HG03575 (cell line): ENCODE results near the gene KCNIP4.

Source experiments
- ATAC-seq: cut with Tn5 transposase; IDR thresholded peaks from one replicate; pipeline ENCODE4 v1.9.1; 2021; ENCODE audit not compliant: unreplicated experiment, insufficient number of reproducible peaks, low FRiP score; ENCODE audit errors: extremely low read depth

KCNIP4 gene

GRCh38 chr4:21097026-21097425 lies 851.5 kb downstream of the KCNIP4 start:
- no peak for ATAC-seq

GRCh38 chr4:21092531-21092930 lies 856.0 kb downstream of the KCNIP4 start:
- ATAC-seq = no peak

- no peak for ATAC-seq
Observed at GRCh38 chr4:21090094-21090666, 858.4 kb downstream of the KCNIP4 start.

- no peak for ATAC-seq
Observed at GRCh38 chr4:21083413-21083812, 865.2 kb downstream of the KCNIP4 start.

- ATAC-seq = no peak
Observed at GRCh38 chr4:21077967-21078366, 870.6 kb downstream of the KCNIP4 start.

- no peak for ATAC-seq
Observed at GRCh38 chr4:21067351-21067750, 881.2 kb downstream of the KCNIP4 start.

GRCh38 chr4:21061902-21062301 lies 886.7 kb downstream of the KCNIP4 start:
- no peak for ATAC-seq

GRCh38 chr4:21046141-21046540 lies 902.4 kb downstream of the KCNIP4 start:
- ATAC-seq = no peak

GRCh38 chr4:21045119-21045518 lies 903.5 kb downstream of the KCNIP4 start:
- ATAC-seq = no peak

- no peak for ATAC-seq
Observed at GRCh38 chr4:21041708-21042107, 906.9 kb downstream of the KCNIP4 start.

- no peak for ATAC-seq
Observed at GRCh38 chr4:21034728-21035127, 913.8 kb downstream of the KCNIP4 start.

GRCh38 chr4:21032089-21032645 lies 916.4 kb downstream of the KCNIP4 start:
- ATAC-seq = no peak

- ATAC-seq = no peak
Observed at GRCh38 chr4:21018817-21019216, 929.8 kb downstream of the KCNIP4 start.

- ATAC-seq = no peak
Observed at GRCh38 chr4:21013501-21013900, 935.1 kb downstream of the KCNIP4 start.

- ATAC-seq = no peak
Observed at GRCh38 chr4:21012851-21013331, 935.7 kb downstream of the KCNIP4 start.

GRCh38 chr4:21011106-21011505 lies 937.5 kb downstream of the KCNIP4 start:
- ATAC-seq = no peak

- no peak for ATAC-seq
Observed at GRCh38 chr4:21009956-21010355, 938.6 kb downstream of the KCNIP4 start.

- no peak for ATAC-seq
Observed at GRCh38 chr4:21005647-21006046, 942.9 kb downstream of the KCNIP4 start.

GRCh38 chr4:21002976-21003375 lies 945.6 kb downstream of the KCNIP4 start:
- ATAC-seq = no peak

- no peak for ATAC-seq
Observed at GRCh38 chr4:21002286-21002685, 946.3 kb downstream of the KCNIP4 start.

- ATAC-seq = no peak
Observed at GRCh38 chr4:21001490-21001889, 947.1 kb downstream of the KCNIP4 start.
